AG09319 (cell line): ENCODE measurements around the gene GALNT13.

Experiments
- DNase-seq: peaks from one replicate; pipeline ENCODE4 v3.0.0-alpha.2; 2010; ENCODE audit warnings: low read depth; ENCODE audit errors: extremely low read depth
- TF ChIP-seq, protein P1 (sequence below): IDR thresholded peaks from 2 replicates; pipeline ENCODE4 v1.5.1; 2011; ENCODE audit warnings: low read depth, mild to moderate bottlenecking, inconsistent platforms, low read length, moderate library complexity

GALNT13 gene

DNA sequence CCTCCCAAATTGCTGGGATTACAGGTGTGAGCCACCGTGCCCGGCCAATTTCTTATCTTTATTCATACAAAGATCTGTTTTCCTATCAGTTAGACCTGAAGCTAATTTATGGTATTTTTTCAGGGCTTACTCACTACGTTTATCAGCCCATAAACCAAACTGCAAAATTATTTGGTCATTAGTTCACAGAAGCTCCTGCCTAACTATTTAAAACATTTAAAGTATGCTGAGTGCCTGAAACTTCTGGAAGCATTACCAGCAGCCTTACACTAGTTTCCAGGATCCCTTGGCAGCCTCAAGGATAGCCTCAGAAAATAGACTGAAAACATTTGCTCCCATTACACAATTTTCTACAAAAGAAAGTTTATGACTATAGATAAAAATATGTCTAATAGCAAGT is 68.8 kb downstream of the GALNT13 start:
- DNase-seq = no peak
- TF ChIP-seq, protein P1, sequence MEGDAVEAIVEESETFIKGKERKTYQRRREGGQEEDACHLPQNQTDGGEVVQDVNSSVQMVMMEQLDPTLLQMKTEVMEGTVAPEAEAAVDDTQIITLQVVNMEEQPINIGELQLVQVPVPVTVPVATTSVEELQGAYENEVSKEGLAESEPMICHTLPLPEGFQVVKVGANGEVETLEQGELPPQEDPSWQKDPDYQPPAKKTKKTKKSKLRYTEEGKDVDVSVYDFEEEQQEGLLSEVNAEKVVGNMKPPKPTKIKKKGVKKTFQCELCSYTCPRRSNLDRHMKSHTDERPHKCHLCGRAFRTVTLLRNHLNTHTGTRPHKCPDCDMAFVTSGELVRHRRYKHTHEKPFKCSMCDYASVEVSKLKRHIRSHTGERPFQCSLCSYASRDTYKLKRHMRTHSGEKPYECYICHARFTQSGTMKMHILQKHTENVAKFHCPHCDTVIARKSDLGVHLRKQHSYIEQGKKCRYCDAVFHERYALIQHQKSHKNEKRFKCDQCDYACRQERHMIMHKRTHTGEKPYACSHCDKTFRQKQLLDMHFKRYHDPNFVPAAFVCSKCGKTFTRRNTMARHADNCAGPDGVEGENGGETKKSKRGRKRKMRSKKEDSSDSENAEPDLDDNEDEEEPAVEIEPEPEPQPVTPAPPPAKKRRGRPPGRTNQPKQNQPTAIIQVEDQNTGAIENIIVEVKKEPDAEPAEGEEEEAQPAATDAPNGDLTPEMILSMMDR = no peak

DNA sequence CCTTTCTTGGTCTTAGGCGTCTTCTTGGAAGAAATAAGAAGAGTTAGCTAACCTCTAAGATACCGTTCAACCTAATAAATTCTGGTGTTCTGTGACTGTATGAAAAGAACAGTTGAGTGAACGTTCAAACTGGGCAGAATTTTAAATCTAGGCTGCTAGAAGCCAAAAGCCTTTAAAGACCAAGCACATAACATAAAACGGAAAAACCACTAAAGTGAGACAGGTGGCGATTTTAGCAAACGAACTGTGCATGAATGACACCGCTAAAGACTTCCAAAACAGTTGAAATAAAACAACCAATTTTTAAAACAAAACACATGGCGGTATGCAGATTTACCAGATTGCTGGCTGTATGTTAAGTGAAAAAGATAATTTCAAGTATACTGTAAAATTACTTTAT is 73.1 kb downstream of the GALNT13 start:
- DNase-seq = no peak
- TF ChIP-seq, protein P1 = no peak

DNA sequence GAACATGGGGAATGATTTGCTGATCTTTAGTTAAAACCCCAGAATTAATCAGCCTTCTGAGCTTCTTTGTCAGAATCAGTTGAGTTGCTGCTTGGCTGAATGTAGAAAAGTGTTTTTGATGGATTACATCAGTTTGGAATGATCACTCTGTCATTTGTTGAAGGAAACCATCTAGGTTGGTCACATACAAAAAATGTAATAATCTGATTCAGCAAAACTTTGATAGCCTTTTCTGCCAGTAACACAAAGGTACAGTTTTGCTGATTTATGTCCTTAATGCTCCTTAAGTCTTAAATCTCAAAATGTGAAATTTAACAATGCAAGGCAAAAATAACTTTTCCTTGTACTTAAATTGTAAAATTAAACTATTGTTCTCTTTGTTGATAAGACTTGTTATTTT is 74.3 kb downstream of the GALNT13 start:
- DNase-seq = no peak
- TF ChIP-seq, protein P1 = no peak

DNA sequence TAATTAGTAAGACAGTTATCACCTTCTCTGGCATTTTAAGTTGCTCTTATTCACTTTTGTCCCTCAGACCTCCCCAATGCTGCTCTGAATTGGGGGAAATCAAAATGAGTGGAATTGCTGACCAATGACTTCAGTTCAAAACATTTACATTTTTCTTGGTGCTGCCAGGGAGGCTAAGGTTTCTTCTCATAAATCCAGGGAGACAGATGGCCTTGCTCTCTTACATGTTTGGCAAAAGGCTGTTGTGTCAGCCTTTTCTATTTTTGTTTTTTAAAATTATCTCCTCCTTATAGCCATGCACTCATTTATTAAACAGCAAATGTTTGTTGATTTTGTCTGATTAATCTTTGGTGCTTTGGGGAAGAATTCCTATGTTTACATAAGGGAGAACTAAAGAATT is 82.0 kb downstream of the GALNT13 start:
- TF ChIP-seq, protein P1 = no peak
- no peak for DNase-seq

DNA sequence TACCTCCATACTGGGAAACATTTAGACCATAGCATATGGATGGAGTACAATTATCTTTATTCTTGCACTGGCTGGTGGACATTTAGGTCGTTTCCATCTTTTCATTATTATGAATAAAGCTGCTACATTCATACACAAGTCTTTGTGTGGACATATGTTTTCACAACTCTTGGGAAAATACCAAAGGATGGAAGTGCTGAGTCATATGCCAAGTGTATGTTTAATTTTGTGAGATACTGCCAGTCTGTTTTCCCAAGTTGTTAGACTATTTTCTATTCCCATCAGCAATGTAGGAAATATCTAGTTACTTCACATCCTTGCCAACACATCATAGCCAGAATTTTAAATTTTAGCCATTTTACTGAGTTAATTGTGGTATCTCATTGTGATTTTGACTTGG is 91.5 kb downstream of the GALNT13 start:
- TF ChIP-seq, protein P1 = no peak
- no peak for DNase-seq

DNA sequence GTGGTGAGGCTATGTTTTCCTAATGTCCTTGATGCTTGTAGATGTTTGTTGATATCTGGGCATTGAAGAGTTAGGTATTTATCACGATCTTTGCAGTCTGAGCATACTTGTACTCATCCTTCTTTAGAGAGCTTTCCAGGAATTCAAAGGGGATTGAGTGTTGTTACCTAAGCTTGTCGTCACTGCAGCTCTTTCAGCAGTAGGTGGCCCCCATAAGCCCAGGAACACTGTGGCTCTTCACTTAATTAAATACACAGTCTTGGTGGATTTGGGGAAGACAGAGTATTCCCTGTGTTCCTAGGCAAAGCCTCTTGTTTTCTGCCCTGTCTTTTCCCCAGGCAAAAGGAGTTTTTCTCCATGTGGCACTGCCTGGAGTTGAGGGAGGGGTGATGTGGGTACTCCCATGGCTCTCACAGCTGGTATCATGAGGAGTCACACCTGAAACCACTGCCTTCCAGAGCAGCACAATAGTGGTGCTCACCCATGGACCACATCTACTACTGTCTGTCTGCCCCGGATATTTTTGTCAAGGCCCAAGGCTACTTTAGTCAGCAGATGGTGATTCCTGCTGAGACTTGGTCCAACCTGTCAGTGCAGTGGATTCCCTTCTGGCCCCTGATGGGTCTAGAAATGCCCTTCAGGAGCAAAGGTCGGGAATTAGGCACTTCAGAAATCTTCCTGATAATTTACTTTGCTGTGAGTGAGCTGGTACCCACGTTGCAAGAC is 95.7 kb downstream of the GALNT13 start:
- TF ChIP-seq, protein P1 = no peak

DNA sequence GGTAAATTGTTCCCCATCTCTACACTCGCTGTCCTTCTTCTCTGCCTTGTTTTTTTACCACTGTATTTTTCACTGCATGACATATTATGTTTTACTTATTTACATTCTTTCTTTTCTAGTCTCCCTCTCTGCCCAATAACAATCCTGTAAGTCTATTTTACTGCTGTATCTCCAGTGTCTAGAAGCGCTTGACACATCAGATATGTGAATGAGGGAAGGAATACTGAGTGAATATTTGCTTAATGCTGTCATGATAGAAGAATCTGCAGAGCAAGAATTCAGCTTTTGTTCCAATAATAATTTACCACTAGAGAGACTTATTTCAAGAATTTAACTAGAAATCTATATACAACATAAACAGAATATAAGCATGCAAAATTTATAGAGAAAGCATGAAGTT is 99.5 kb downstream of the GALNT13 start:
- no peak for DNase-seq
- TF ChIP-seq, protein P1 = no peak

More for the DNA sequence above, 95.7 kb downstream of the GALNT13 start:
- DNase-seq = no peak
